ENCODE data around the gene CFAP298.

Gene CFAP298

DNA sequence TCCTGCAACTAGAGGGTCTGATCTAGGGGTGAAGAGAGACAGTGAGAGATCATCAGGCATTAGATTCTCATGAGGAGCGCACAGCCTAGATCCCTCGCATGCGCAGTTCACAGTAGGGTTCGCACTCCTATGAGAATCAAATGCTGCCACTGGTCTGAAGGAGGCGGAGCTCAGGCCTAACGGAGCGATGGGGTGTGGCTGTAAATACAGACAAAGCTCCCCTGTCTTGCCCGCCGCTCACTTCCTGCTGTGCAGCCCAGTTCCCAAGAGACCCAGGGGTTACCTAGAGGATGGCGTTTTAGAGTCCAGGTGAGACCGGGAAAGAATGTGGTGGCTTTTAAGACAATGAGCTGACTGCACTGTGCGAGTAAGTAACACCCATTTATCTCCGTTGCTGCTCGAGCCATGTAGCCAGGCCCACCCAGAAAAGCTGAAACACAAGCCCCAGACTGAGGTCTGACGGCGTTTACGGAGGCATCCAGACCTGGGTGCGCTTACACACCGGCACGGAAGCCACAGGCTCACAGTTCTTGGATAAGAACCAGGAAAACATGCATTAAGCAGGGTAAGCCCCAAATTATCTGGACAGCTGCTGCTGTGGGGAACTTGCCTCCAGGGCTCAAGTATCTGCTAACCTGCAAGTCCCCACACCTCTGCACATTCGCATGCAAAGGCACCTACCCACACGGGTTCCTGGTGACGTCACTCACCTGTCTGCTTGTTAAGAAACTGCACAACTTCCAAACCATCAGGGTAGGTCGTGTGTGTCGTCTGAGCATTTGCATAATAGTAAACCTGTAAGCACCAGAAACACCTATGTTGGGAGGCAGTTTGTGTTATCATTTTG lies 39.4 kb downstream of the CFAP298 start:
- no peak overlapping the region; the same call in 1 of the 2 replicates for H3K27ac ChIP-seq
- TF ChIP-seq, protein P1, sequence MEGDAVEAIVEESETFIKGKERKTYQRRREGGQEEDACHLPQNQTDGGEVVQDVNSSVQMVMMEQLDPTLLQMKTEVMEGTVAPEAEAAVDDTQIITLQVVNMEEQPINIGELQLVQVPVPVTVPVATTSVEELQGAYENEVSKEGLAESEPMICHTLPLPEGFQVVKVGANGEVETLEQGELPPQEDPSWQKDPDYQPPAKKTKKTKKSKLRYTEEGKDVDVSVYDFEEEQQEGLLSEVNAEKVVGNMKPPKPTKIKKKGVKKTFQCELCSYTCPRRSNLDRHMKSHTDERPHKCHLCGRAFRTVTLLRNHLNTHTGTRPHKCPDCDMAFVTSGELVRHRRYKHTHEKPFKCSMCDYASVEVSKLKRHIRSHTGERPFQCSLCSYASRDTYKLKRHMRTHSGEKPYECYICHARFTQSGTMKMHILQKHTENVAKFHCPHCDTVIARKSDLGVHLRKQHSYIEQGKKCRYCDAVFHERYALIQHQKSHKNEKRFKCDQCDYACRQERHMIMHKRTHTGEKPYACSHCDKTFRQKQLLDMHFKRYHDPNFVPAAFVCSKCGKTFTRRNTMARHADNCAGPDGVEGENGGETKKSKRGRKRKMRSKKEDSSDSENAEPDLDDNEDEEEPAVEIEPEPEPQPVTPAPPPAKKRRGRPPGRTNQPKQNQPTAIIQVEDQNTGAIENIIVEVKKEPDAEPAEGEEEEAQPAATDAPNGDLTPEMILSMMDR (conservative IDR thresholded peaks at IDR 0.05), result no peak

- TF ChIP-seq, protein P1 (conservative IDR thresholded peaks at IDR 0.05), result no peak
These were observed 41.7 kb downstream of the CFAP298 start for GRCh38 chr21:32570456-32570855.

DNA sequence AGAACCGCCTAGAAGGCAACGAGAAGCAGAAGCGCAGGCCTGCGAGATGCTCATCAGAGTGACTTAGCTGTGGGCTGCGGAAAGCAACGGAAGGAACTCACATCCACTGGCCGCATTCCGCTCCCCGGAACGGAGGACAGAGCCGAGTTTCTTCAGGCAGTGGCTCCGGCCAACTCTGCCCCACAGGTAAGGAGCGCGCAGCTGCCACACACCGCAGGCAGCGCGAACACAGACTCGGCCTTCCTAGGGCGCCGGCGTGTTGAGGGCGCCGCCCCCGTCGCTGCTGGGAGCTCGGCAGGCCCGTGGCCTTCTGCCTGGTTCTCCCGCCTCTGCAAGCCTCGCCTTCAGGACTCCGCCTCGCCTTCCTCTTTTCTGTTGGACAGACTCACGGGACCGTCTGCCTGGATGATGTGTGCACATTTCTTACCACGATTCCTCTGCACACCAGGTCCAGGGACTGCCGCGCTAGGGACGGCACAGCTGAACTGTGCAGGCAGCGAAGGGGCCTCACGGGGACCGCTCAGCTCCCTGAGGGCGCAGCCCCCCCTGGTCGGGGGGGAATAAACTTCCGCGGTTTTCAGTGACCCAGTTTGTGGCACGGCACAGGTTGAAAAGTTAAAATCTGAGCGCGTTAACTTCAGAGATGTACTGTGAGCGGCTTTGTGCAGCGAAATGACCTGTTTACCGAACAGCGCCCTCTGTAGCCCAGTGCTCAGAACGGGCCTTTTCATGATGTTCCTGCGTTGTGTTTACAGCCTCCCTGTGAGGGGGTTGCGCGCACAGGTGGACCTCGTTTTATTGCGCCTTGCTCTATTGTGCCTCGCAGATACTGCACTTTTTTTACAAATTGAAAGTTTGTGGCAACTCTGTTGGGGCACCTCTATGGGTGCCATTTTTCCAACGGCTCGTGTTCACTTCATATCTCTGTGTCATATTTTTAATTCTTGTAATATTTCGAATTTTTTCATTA lies 42.6 kb downstream of the CFAP298 start:
- TF ChIP-seq, protein P1 (conservative IDR thresholded peaks at IDR 0.05), result peak; percentile 98
- peak overlapping the region; percentile 77 for H3K27ac ChIP-seq

More at GRCh38 chr21:32570456-32570855, 41.7 kb downstream of the CFAP298 start:
- peak overlapping the region; percentile 77; the same call in 1 of the 2 replicates for H3K27ac ChIP-seq

DNA sequence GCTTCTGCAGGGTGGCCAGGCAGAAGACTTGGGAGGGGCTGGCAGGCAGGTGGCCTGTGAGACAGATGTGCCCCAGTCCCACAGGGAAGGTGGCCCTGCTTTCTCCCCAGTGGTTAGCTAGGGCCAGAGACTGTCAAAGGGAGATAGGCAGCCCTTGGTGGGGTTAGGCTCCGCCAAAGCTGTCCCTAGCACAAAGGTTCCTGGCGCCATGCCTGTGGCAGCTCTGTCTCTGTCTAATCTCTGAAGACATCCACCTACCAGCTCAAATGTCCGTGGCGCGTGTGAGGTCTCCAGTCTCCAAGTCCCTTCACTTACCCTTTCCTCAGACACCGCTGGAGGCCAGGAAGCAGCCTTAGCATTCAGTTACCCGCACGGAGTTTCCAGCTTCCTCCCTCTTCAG lies 44.6 kb downstream of the CFAP298 start:
- TF ChIP-seq, protein P1 (conservative IDR thresholded peaks at IDR 0.05), result no peak
- no peak overlapping the region for H3K27ac ChIP-seq

- TF ChIP-seq, protein P1 (conservative IDR thresholded peaks at IDR 0.05), result no peak
- H3K27ac ChIP-seq, result no peak overlapping the region
These were observed 45.3 kb downstream of the CFAP298 start for GRCh38 chr21:32566741-32567389.

GRCh38 chr21:32565856-32566465 lies 46.2 kb downstream of the CFAP298 start:
- H3K27ac ChIP-seq, result no peak overlapping the region
- TF ChIP-seq, protein P1 (conservative IDR thresholded peaks at IDR 0.05), result no peak

Data from VCaP (cell line).